Stomach (tissue), 4 donors: ENCODE data around the gene FBLN7.

Experiments
- CTCF ChIP-seq, 7 experiments: fragments of 450-650 bp in 4 of 7; fragments of 200-600 bp in 3 of 7; sonication (generic) in 3 of 7; IDR thresholded peaks; one replicate each; pipeline ENCODE4 v1.5.1; 2016 to 2019; ENCODE audit warnings: antibody characterized with exemption in 7 of 7, control low read depth in 2 of 7, mild to moderate bottlenecking in 1 of 7
- POLR2AphosphoS5 ChIP-seq, 3 donors: sonication (generic); formaldehyde crosslinking; IDR thresholded peaks; one replicate each; pipeline ENCODE4 v1.6.1; 2016; ENCODE audit warnings: antibody characterized with exemption in 3 of 3

DNA sequence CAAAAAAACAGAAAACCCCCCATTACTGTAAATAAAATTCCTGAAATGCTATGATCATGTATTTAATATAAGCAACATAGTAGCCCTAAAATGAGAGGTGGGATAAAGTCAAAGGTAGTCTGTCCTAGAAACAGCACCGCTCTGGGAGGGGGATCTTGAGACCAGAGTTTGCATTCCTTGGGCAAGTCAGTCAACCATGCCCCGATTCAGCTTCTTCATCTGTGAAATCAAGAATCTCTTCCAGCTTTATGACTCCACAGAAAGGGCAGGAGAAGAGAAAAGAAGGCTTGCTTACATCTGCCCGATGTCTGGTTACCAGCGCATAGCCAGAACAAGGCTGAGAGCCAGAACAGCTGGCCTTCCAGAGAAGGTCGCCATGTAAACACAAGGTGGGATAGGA, 2.1 kb upstream of the FBLN7 start:
- TF ChIP-seq POLR2AphosphoS5 (IDR thresholded peaks at IDR 0.05) (no peak), CTCF (IDR thresholded peaks at IDR 0.05) (no peak)
